Thoracic aorta (tissue), 2 donors: ENCODE results near the gene HDAC4. TPM values are rescaled to one million over a fixed set of nuclear protein-coding genes. Genes with fewer than 3 reads are reported as not detected.
A peak's percentile ranks its signal among the peaks of the same experiment; 100 is the strongest.

Source experiments
- ATAC-seq: fragments of 150-250 bp; one replicate; pipeline ENCODE4 v1.8.0; 2017; ENCODE audit warnings: low read depth; ENCODE audit not compliant: insufficient number of reproducible peaks, low FRiP score
- DNase-seq: peaks from one replicate; pipeline ENCODE4 v3.0.0-alpha.2; 2020; ENCODE audit warnings: low spot score
- H3K27ac ChIP-seq, 2 donors: fragments of 200-600 bp; sonication (generic); 1 replicate in 1 of 2; 2 replicates in 1 of 2; pipeline ENCODE4 v1.5.1; 2016; ENCODE audit warnings: mild to moderate bottlenecking in 2 of 2, moderate library complexity in 2 of 2
- H3K27me3 ChIP-seq: fragments of 200-600 bp; sonication (generic); replicated peaks from 2 replicates; pipeline ENCODE4 v1.6.0; 2016; ENCODE audit warnings: mild to moderate bottlenecking; ENCODE audit not compliant: insufficient read depth
- H3K36me3 ChIP-seq: fragments of 200-600 bp; sonication (generic); one replicate; pipeline ENCODE4 v1.5.1; 2016
- H3K4me1 ChIP-seq, 2 donors: fragments of 200-600 bp; sonication (generic); 1 replicate in 1 of 2; 2 replicates in 1 of 2; pipeline versions ENCODE4 v1.5.1 to v1.6.0; 2016; ENCODE audit warnings: low read depth in 2 of 2, mild to moderate bottlenecking in 1 of 2; ENCODE audit not compliant: control insufficient read depth in 1 of 2
- H3K4me3 ChIP-seq: fragments of 200-600 bp; sonication (generic); 2 replicates; pipeline ENCODE4 v1.5.1; 2016; ENCODE audit warnings: mild to moderate bottlenecking
- H3K9me3 ChIP-seq: fragments of 200-600 bp; sonication (generic); 2 replicates; pipeline ENCODE4 v1.5.1; 2016
- total RNA-seq, 2 donors: library from RNA; depleted of rRNA; stranded (reverse); fragments of >200 nt; gene quantifications; one replicate each; pipeline versions ENCODE4 v1.1.0 to v1.2.3, GENCODE V29; 2016
- TF ChIP-seq, protein P1 (sequence below): fragments of 200-600 bp; sonication (generic); IDR thresholded peaks from one replicate; pipeline ENCODE4 v1.5.1; 2019; ENCODE audit warnings: antibody characterized with exemption

HDAC4 gene
- total RNA-seq, 2 donors from 2014 or later: 79.2 to 163 TPM

- ATAC-seq (no peak), DNase-seq (no peak)
- peak overlapping the region in 1 of 2 donors; percentile 89 for H3K27ac ChIP-seq
- H3K4me3 ChIP-seq: no peak overlapping the region
- H3K27me3 ChIP-seq: no peaks in the 10 kb centered on the region
- TF ChIP-seq, protein P1, sequence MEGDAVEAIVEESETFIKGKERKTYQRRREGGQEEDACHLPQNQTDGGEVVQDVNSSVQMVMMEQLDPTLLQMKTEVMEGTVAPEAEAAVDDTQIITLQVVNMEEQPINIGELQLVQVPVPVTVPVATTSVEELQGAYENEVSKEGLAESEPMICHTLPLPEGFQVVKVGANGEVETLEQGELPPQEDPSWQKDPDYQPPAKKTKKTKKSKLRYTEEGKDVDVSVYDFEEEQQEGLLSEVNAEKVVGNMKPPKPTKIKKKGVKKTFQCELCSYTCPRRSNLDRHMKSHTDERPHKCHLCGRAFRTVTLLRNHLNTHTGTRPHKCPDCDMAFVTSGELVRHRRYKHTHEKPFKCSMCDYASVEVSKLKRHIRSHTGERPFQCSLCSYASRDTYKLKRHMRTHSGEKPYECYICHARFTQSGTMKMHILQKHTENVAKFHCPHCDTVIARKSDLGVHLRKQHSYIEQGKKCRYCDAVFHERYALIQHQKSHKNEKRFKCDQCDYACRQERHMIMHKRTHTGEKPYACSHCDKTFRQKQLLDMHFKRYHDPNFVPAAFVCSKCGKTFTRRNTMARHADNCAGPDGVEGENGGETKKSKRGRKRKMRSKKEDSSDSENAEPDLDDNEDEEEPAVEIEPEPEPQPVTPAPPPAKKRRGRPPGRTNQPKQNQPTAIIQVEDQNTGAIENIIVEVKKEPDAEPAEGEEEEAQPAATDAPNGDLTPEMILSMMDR: no peak
- no peaks in the 10 kb centered on the region for H3K36me3 ChIP-seq
- no peaks in the 10 kb centered on the region for H3K9me3 ChIP-seq
- peaks cover 33 to 53% of the 10 kb centered on the region in 2 donors for H3K4me1 ChIP-seq
These were observed 136.9 kb downstream of the HDAC4 start for GRCh38 chr2:239263669-239264491.

DNA sequence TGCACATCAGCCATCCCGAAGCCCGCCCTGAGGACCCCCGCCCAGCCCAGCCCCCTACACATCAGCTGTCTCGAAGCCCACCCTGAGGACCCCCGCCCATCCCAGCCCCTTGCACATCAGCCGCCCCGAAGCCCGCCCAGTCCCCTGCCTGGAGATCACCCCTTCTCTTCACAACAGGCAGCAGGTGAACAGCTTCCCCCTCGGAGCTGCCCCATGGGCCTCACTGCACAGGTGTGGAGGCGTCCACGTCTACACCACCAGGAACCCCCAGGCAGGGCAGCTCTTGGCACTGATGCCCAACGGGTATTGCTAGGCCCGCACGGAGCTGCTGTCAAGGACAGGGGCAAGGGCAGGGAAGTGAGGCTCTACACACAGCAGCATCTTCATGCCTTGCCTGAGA is 137.6 kb downstream of the HDAC4 start:
- Histone ChIP-seq H3K4me1 (peaks cover 33 to 47% of the 10 kb centered on the region in 2 donors), H3K4me3 (no peak overlapping the region), H3K9me3 (no peaks in the 10 kb centered on the region), H3K27ac (no peak overlapping the region), H3K36me3 (no peaks in the 10 kb centered on the region), H3K27me3 (no peaks in the 10 kb centered on the region)
- TF ChIP-seq, protein P1: no peak
- ATAC-seq (no peak), DNase-seq (no peak)

DNA sequence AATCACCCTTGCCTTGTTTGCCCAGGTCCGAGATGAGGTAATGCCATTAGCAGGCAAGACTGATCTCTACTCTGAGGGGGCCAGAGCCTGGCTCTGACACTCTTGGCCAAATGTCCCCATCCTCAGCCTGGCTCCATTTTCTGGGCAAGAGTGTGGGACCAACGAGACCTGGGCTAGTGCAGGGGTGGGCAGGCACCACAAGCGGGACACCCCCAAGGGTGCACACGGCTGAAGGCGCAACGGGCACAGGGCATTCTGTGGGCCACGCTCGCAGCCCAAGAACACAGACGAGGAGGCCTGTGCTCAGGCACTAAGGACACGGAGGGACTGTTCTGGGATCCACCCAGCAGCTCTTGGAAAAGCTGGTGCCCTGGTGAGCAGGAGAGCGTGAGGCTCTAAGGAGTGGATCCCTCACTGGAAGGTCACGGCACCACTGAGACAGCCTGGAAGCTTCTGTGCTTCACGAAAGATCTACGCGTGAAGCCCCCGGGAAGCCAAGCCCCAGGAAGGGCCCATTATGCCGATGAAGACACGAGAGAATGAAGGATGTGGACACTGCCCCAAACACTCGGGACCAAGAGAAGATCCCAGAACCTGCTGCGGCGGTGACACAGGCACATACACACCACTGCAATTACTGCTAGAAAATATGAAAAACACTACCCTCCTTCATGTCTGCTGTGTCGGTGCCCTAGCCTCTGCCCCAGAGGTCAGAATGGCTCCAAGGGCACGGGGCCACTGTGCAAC is 138.2 kb downstream of the HDAC4 start:
- Histone ChIP-seq H3K36me3 (no peaks in the 10 kb centered on the region), H3K27ac (no peak overlapping the region), H3K4me1 (peaks cover 27 to 41% of the 10 kb centered on the region in 2 donors), H3K9me3 (no peaks in the 10 kb centered on the region), H3K4me3 (no peak overlapping the region), H3K27me3 (no peaks in the 10 kb centered on the region)
- DNase-seq: no peak
- ATAC-seq: no peak
- TF ChIP-seq, protein P1: no peak

DNA sequence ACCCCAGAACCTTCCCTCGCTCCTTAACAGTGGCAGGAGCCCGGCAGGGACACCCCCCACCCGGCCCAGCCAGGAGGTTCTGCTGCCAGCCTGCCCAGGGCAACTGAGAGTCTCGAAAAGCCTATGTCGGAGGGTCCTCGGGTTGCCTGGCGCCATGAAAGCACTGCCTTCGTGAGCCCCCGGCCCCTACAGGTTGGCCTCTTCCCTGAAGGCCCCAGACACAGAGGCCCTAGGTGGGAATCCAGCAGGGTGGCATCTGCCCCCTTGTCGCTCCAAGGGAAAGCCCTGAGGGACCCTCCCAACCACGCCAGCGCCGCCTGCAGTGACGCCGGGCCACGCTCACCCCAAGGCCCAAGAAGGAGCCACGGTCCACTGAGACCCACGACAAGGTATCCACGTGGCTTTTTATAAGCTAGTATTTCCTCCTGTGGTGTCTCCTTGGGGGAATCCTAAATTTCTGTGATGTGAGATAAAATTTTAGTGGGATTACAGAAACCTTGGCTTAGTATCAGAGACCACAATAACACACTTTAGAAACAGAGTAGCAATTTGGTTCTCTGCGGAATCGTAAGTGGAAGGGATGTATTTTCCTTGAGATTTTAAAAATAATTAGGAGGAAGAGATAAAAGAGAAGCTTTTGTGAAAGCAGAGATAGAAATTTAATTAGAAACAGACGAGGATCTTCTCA is 138.9 kb downstream of the HDAC4 start:
- H3K27ac ChIP-seq: no peak overlapping the region
- no peak for DNase-seq
- TF ChIP-seq, protein P1: no peak

DNA sequence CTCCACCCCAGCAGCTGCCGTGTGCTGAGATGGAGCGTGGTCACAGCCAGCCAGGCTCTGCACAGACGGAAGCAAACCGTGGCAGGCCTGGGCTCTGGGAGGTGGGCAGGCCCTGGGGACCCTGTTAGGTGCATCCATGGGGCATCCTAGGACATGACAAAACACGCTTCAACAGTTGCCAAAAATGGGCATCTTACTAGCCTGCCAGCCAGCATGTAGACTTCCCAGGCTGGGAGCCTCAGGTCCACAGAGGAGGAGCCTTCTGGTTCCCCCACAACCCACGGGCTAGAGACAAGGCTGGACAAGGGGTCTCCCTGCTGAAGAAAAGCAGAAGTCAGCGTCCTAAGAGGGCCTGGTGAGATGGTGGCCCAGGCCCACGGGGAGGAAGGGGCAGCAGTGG is 139.5 kb downstream of the HDAC4 start:
- Histone ChIP-seq H3K27me3 (no peaks in the 10 kb centered on the region), H3K4me3 (no peak overlapping the region), H3K36me3 (no peaks in the 10 kb centered on the region), H3K27ac (no peak overlapping the region), H3K4me1 (peaks cover 17 to 28% of the 10 kb centered on the region in 2 donors), H3K9me3 (no peaks in the 10 kb centered on the region)
- DNase-seq (no peak), ATAC-seq (no peak)
- TF ChIP-seq, protein P1: no peak

More for the DNA sequence above, 138.9 kb downstream of the HDAC4 start:
- Histone ChIP-seq H3K27me3 (no peaks in the 10 kb centered on the region), H3K4me1 (peaks cover 21 to 34% of the 10 kb centered on the region in 2 donors), H3K36me3 (no peaks in the 10 kb centered on the region), H3K4me3 (no peak overlapping the region), H3K9me3 (no peaks in the 10 kb centered on the region)
- no peak for ATAC-seq
